ES-I3 (cell line): ENCODE data around the gene LPGAT1.
"Not testable (repeated sequence)": the region's sequence is repeated elsewhere in the genome, so short reads cannot be mapped to it uniquely, and the experiment has no call there.

Source experiments
- H3K36me3 ChIP-seq: 2 replicates; pipeline ENCODE4 v1.6.1; 2013; ENCODE audit warnings: mild to moderate bottlenecking, low read length, control low read depth, moderate library complexity; ENCODE audit not compliant: insufficient read depth
- H3K4me1 ChIP-seq: 2 replicates; pipeline ENCODE4 v1.6.1; 2013; ENCODE audit warnings: mild to moderate bottlenecking, control low read depth, low read length; ENCODE audit not compliant: insufficient read depth
- H3K9ac ChIP-seq: 2 replicates; pipeline ENCODE4 v1.6.1; 2013; ENCODE audit warnings: low read depth, mild to moderate bottlenecking, low read length, moderate library complexity
- H3K9me3 ChIP-seq: 2 replicates; pipeline ENCODE4 v1.6.1; 2013; ENCODE audit warnings: mild to moderate bottlenecking, low read length, moderate library complexity; ENCODE audit not compliant: control insufficient read depth, insufficient read depth

LPGAT1 gene

DNA sequence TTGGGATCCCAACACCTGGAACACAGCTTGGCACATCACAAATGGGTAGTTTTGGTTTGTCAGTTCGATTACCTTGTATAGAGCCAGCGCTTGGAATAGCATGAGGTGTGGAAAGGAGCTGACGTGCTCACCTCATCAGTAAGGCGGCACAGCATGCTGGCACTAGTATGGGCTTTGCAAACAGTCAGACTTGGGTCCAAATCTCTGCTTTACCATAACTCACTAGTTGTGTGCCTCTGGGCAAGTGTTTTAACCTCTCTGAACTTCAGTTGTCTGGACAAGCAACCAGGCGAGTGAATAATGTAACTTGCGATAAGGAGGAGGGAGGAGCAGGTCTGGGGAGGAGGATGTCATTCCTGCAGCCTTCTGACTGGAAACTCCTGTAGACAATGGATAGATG lies 128.8 kb downstream of the LPGAT1 start:
- 0 out of 2 replicates have a peak, but pooled peaks cover 5% of the 10 kb centered on the region for H3K4me1 ChIP-seq

DNA sequence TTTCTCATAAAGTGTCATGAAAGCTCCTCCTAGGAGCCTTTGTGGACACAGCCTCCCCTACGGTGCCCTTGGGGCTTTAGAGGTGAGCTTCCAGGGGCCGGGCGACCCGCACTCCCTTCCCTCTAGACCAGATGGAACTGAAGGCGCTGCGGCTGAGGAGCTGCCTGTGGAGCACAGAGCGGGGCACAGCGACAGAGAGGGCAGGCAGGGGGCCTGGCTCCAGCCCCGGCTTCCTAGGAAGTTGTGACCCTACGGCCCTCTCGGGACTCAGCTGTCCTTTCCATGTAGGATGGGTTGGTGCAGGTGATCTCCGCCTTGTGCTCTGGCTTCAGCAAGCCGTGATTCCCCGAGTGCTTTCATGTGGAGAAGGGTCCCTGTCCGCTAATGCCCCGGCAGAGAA lies 131.5 kb downstream of the LPGAT1 start:
- H3K36me3 ChIP-seq, result no peaks in the 10 kb centered on the region
- no peaks in the 10 kb centered on the region for H3K9me3 ChIP-seq
- peak overlapping the region; percentile 50; the same call in 1 of the 2 replicates for H3K9ac ChIP-seq
- 0 out of 2 replicates have a peak, but pooled peaks cover 2% of the 10 kb centered on the region for H3K4me1 ChIP-seq

More for the DNA sequence above, 128.8 kb downstream of the LPGAT1 start:
- Histone ChIP-seq H3K9me3 (no peaks in the 10 kb centered on the region), H3K9ac (no peak overlapping the region), H3K36me3 (no peaks in the 10 kb centered on the region)

DNA sequence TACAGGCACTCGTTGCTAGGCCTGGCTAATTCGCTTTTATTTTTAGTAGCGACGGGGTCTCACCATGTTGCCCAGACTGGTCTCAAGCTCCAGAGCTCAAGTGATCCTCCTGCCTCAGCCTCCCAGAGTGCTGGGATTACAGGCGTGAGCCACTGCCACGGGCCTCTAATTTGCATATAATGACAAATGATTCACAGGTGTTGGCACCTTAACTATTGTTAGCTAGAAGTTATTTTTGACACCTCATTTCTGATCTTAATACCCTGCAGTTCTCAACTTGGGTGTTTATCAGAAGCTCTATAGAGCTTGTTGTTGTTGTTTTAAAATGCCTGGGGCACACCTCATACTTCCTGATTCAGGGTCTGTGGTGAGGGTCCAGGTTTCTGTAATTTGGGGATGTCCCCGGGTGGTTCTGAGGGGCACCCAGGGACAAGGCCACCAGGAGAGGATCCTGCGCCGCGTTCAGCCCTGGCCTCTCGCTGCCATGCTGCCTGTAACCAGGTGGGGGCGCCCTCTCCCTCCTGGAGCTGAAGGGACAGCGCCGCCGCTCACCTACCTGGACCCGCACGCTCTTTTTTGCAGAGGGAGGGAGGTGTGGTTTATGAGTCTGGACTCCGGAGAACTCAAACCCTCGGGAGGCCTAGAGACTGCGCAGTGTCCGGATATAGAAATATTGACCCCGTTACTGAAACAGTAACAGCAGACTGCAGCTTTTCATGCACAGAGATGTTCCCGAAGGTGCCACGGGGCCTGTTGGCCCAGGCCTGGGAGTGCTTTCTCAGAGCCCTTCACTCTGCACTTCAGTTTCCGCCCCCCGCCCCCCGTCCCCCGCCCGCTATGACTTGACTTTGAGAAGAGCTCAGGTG lies 132.2 kb downstream of the LPGAT1 start:
- Histone ChIP-seq H3K4me1 (no peaks in the 10 kb centered on the region), H3K9me3 (no peaks in the 10 kb centered on the region), H3K36me3 (no peaks in the 10 kb centered on the region), H3K9ac (peak overlapping the region; percentile 50; the same call in 1 of the 2 replicates)

DNA sequence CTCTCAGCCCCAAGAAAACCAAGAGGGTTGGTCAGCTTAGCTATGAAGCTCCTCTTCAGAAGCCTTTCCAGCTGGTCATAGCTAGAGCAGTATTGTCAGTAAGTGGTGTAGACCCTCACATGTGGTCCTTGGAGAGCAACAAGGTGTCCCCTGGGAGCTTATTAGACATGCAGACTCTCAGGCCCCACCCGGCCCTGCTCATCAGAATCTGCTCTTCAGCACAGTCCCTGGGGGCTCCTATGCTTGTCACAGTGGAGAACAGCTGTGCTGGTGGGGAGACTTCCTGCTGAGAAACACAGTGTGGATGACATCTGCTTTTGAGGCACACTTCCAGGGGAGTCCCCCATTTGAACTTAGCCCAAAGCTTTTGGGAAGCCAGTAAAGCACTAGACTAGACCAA lies 133.2 kb downstream of the LPGAT1 start:
- Histone ChIP-seq H3K9ac (no peak overlapping the region), H3K4me1 (no peaks in the 10 kb centered on the region), H3K36me3 (no peaks in the 10 kb centered on the region), H3K9me3 (no peaks in the 10 kb centered on the region)

DNA sequence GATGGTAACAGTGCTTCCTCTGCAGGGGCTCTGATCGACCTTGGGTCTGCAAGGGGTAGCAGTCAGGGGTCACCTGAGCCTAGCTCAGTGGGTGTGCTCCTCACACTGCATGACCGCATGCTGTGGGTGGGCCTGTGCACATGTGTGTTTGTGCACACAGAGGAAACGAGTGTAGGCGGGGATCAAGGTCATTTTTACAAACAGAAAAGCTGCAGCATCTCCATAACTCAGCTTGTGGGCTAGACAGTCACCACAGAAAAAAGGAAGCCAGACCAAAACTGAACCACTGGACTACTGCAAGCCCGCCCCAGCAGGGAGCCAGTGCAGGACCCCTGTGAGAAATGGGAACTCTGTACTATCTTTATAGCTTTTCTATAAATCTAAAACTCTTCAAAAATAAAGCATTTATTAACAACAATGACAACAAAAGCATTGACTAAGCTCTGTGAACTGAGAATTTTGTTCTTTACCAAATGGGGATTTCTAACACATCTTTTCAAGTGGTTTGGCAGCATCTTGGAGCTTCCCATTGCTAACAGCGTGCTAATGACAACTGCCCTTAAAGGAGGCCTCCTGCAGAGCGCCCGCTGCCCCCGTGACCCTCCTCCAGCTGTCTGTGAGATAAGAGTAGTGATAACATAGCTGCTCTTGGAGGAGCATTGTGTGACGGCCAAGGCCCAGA lies 135.3 kb downstream of the LPGAT1 start:
- H3K9ac ChIP-seq, result no peak overlapping the region
- H3K36me3 ChIP-seq, result no peaks in the 10 kb centered on the region
- no peaks in the 10 kb centered on the region for H3K4me1 ChIP-seq
- no peaks in the 10 kb centered on the region for H3K9me3 ChIP-seq

DNA sequence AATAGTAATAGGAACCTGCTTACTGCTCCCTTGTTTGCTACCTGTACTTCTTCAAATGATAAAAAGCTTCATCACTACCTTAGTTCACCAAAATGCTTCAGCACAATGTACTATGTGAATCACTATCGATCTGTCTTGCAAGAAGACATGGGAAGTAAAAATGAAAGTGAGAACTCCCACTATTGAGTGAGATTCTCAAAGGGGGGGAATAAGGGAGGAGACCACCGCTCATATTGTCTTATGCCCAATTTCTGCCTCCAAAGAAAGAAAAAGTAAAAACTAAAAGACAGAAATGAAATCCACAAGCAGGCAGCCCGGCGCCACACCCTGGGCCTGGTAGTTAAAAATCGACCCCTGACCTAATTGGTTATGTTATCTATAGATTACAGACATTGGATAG lies 136.7 kb downstream of the LPGAT1 start:
- not testable (repeated sequence) for H3K9ac ChIP-seq, H3K9me3 ChIP-seq, H3K36me3 ChIP-seq, H3K4me1 ChIP-seq
